ENCODE measurements around the gene CENPV.

- TF ChIP-seq CTCF (IDR thresholded peaks at IDR 0.05) (no peak), POLR2A (IDR thresholded peaks at IDR 0.05) (no peak)
These were observed 8.6 kb upstream of the CENPV start for GRCh38 chr17:16361874-16362273.
